BE2C (cell line): ENCODE data around the gene VAMP3.

Experiments used
- DNase-seq: peaks from one replicate; pipeline ENCODE4 v3.0.0-alpha.2; 2020
- H3K27me3 ChIP-seq: fragments of 250-450 bp; sonication (Bioruptor Pico); 2 replicates; pipeline ENCODE4 v1.5.1; 2020; ENCODE audit warnings: mild to moderate bottlenecking
- H3K36me3 ChIP-seq: fragments of 250-450 bp; sonication (Bioruptor Pico); 2 replicates; pipeline ENCODE4 v1.5.1; 2020; ENCODE audit warnings: mild to moderate bottlenecking
- H3K4me1 ChIP-seq: fragments of 250-450 bp; sonication (Bioruptor Pico); 2 replicates; pipeline ENCODE4 v1.5.1; 2020
- H3K4me3 ChIP-seq: 2 replicates; pipeline ENCODE4 v1.5.1; 2011; ENCODE audit warnings: low read depth, low read length
- H3K9me3 ChIP-seq: fragments of 250-450 bp; sonication (Bioruptor Pico); 2 replicates; pipeline ENCODE4 v1.5.1; 2020
- TF ChIP-seq, protein P1 (sequence below): IDR thresholded peaks from 2 replicates; pipeline ENCODE4 v1.5.1; 2012; ENCODE audit warnings: mild to moderate bottlenecking, low read depth, low read length

Gene VAMP3

DNA sequence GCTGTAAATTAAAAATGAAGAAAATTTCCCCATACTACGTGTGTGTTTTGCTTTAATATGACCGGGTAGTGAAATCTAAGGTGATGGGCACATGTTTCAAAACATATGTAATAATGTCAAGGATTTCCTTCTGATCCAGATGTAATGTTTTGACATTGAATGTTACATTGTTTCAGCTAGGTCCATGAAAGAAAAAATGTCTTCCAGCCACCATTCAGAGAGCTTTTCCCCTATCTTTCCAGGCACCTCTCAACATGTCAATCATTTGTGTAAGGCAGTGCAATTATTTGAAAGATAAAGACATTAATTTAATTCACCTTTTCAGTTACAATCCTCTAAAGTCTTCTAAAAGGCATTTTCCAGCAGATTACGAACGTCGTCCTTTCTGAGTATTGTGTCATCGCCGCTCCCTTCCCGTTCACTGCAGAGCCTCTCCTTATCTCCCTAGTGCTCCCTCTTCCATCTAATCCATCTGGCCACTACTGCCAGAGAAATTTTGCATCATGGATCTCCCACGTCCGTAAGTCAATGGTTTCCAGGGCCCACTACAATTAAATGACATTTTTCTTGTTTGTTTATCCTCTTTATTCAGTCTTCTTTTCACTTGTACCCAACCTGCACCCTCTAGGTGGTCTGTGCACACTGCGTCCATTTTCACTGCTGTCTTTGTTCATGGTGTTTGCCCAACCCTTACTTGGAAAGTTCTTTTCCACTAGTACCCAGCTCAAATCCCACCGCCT lies 1.3 kb upstream of the VAMP3 start:
- DNase-seq = no peak
- no peaks in the 10 kb centered on the region for H3K27me3 ChIP-seq
- no peaks in the 10 kb centered on the region; the same call in 1 of the 2 replicates for H3K4me1 ChIP-seq
- peak overlapping the region; percentile 24 for H3K4me3 ChIP-seq
- H3K36me3 ChIP-seq = no peaks in the 10 kb centered on the region
- H3K9me3 ChIP-seq = no peaks in the 10 kb centered on the region
- TF ChIP-seq, protein P1, sequence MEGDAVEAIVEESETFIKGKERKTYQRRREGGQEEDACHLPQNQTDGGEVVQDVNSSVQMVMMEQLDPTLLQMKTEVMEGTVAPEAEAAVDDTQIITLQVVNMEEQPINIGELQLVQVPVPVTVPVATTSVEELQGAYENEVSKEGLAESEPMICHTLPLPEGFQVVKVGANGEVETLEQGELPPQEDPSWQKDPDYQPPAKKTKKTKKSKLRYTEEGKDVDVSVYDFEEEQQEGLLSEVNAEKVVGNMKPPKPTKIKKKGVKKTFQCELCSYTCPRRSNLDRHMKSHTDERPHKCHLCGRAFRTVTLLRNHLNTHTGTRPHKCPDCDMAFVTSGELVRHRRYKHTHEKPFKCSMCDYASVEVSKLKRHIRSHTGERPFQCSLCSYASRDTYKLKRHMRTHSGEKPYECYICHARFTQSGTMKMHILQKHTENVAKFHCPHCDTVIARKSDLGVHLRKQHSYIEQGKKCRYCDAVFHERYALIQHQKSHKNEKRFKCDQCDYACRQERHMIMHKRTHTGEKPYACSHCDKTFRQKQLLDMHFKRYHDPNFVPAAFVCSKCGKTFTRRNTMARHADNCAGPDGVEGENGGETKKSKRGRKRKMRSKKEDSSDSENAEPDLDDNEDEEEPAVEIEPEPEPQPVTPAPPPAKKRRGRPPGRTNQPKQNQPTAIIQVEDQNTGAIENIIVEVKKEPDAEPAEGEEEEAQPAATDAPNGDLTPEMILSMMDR = no peak

- Histone ChIP-seq H3K9me3 (no peaks in the 10 kb centered on the region), H3K27me3 (no peaks in the 10 kb centered on the region), H3K36me3 (no peaks in the 10 kb centered on the region), H3K4me3 (peak overlapping the region; percentile 73), H3K4me1 (no peaks in the 10 kb centered on the region; the same call in 1 of the 2 replicates)
- TF ChIP-seq, protein P1 = no peak
- no peak for DNase-seq
Observed at GRCh38 chr1:7770669-7770996, 463 bp upstream of the VAMP3 start.

DNA sequence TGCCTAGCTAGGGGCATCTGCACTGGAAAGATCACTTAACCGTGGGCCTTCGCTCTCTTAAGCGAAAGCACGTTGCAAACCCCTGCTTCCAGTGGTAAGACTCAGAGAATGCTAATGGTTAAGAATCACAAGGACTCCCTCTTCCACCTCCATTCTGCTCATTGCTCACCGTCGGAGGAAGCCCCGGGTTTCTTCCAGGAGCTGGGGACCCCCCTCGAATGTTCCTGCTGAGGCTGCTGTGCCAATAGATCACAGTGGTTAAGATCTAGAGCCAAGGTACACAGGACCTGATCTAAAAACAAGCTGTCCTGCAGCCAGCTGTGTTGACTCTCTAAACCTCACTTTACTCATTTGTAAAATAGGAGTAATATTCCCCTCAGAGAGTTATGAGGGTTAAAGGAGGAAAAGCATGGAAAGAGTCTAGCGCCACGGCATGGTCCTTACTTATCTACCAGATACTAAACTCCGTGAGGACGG lies 765 bp downstream of the VAMP3 start:
- Histone ChIP-seq H3K4me3 (peak overlapping the region; percentile 73), H3K9me3 (no peaks in the 10 kb centered on the region), H3K27me3 (no peaks in the 10 kb centered on the region), H3K36me3 (no peaks in the 10 kb centered on the region), H3K4me1 (no peaks in the 10 kb centered on the region; the same call in 1 of the 2 replicates)
- no peak for DNase-seq
- TF ChIP-seq, protein P1 = no peak

DNA sequence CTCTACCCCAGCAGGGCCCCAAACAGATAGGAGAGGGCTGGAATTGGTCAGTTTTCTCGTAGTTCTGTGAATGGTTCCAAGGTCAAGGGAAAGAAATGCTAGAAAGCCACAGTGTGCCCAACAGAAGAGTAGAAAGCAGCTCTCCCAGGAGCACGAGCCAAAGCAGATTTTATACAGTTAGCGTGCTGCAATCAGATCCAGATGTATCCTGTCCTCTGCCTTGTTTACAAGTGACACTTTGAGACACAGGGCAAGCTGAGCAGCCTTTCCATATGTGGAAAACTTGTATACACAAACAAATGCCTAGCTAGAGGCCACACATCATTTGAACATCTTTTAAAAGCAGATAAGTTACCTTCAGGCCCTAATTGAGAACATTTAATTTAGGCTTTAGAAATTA lies 6.5 kb downstream of the VAMP3 start:
- TF ChIP-seq, protein P1 = no peak
- H3K4me3 ChIP-seq = no peak overlapping the region
- no peaks in the 10 kb centered on the region for H3K36me3 ChIP-seq
- H3K9me3 ChIP-seq = no peaks in the 10 kb centered on the region
- H3K4me1 ChIP-seq = no peaks in the 10 kb centered on the region
- no peaks in the 10 kb centered on the region for H3K27me3 ChIP-seq
- no peak for DNase-seq

- Histone ChIP-seq H3K4me1 (no peaks in the 10 kb centered on the region), H3K27me3 (no peaks in the 10 kb centered on the region), H3K36me3 (no peaks in the 10 kb centered on the region), H3K4me3 (no peak overlapping the region), H3K9me3 (no peaks in the 10 kb centered on the region)
- TF ChIP-seq, protein P1 = no peak
- DNase-seq = no peak
Observed at GRCh38 chr1:7778133-7778628, 7.1 kb downstream of the VAMP3 start.

- no peaks in the 10 kb centered on the region for H3K4me1 ChIP-seq
- no peak for DNase-seq
- H3K36me3 ChIP-seq = no peaks in the 10 kb centered on the region
- no peaks in the 10 kb centered on the region for H3K27me3 ChIP-seq
- H3K4me3 ChIP-seq = no peak overlapping the region
- TF ChIP-seq, protein P1 = no peak
- H3K9me3 ChIP-seq = peaks cover 6% of the 10 kb centered on the region
Observed at GRCh38 chr1:7780976-7781375, 9.9 kb downstream of the VAMP3 start.
